ENCODE measurements around the gene ATOX1. TPM values are rescaled to one million over a fixed set of nuclear protein-coding genes. Genes with fewer than 3 reads are reported as not detected.

ATOX1 gene
- total and polyA plus RNA-seq, 10 of the 15 experiments (the other 5 are each of a cell fraction or from before 2014, with no cell fraction given), result 130 to 642 (median 245) TPM

DNA sequence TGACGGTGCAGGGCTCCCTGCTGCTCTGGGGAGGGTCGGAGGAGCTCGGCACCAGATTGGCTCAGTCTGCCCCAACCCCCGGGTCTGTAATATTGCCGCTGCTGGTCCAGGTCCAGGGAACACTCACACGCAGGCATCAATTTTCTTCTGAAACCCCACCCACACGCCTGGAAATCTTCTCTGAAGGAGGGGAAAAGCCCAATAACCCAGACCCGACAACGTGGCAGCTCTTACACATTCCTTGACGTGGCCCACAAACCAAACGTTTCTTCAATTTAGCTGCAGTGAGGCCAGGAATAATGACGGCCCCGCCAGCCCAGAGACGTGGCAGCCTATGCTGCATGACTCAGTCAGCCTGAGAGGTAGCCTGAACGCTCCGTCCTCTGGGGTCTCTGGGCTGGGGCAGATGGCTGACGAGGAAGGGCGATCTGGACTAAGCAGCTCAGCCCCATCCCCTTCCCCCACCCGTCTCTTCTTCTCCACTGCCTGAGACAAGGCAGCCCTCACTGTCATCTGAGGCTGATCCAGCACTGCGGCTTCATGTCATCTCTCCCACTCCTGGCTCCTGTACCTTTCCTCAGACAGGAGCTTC lies 61.9 kb downstream of the ATOX1 start (continued):
- TF ChIP-seq NFIC (IDR thresholded peaks at IDR 0.05; ENCODE audit: low read depth, low read length) (no peak), BACH1 (IDR thresholded peaks at IDR 0.05; ENCODE audit: borderline replicate concordance) (no peak)

- ChIA-PET SMC1A (ENCODE audit: uncharacterized antibody, unreplicated experiment) (interaction anchor here (1.1 to 1.7 kb wide), 3 partner anchors 8 to 24 kb away, joined by 3 to 9 read pairs (median 3); no protein-coding TSS in a partner anchor), CTCF (interaction anchor here (1.2 to 1.4 kb wide), 3 partner anchors 25 to 34 kb away, joined by 3 to 4 read pairs (median 4); no protein-coding TSS in a partner anchor), RAD21 (ENCODE audit: unreplicated experiment) (no interaction called here), POLR2A (interaction anchor here (0.5 to 0.9 kb wide), 2 partner anchors 15 to 21 kb away, joined by 3 to 5 read pairs; no protein-coding TSS in a partner anchor)
- Histone ChIP-seq H3K79me2 (ENCODE audit: control insufficient read depth, insufficient read depth, low read length) (no peaks in the 10 kb centered on the region), H4K20me1 (ENCODE audit: control insufficient read depth, insufficient read depth) (no peaks in the 10 kb centered on the region), H3K4me1 (ENCODE audit: control insufficient read depth, insufficient read depth, low read length) (peaks cover 6% of the 10 kb centered on the region), H3K9me3 (replicated peaks; ENCODE audit: control insufficient read depth, insufficient read depth, low read length) (no peaks in the 10 kb centered on the region), H3K27ac (ENCODE audit: control insufficient read depth, insufficient read depth) (no peak overlapping the region), H3K9ac (ENCODE audit: control insufficient read depth, insufficient read depth, low read length) (no peak overlapping the region), H2AFZ (ENCODE audit: control insufficient read depth, low read depth, low read length) (no peak overlapping the region), H3K36me3 (ENCODE audit: control insufficient read depth in 2 of 2, insufficient read depth in 2 of 2, low read length in 1 of 2) (no peaks in the 10 kb centered on the region), H3K4me3 (no peak overlapping the region), H3K27me3 (replicated peaks in 1 of 2; ENCODE audit: control insufficient read depth in 2 of 2, insufficient read depth in 2 of 2, low read length in 1 of 2) (no peaks in the 10 kb centered on the region), H3K4me2 (ENCODE audit: control insufficient read depth, insufficient read depth) (no peak overlapping the region)
- FAIRE-seq, result peak; percentile 13
- intact Hi-C loops (cut with micrococcal nuclease; ENCODE audit: unreplicated experiment), result no loop called here
- no peak for ATAC-seq
- WGBS (ENCODE audit: insufficient coverage, insufficient replicate concordance, low lambda C conversion rate, missing lambda C conversion rate), result 100% methylated on average over 1 of the region's 1 CpG
- in situ Hi-C loops (cut with MboI), result no loop called here
- DNase-seq (ENCODE audit: low read depth, low spot score), result no peak
- BruUV-seq (replicated peaks), result no TSS peak
- no peak for TF ChIP-seq SRF (IDR thresholded peaks at IDR 0.05; ENCODE audit: low read depth in 2 of 2, low read length in 2 of 2)
- no peak for TF ChIP-seq SMARCA5 (IDR thresholded peaks at IDR 0.05)
- TF ChIP-seq NR2F1 (conservative IDR thresholded peaks at IDR 0.05), result no peak
- no peak for TF ChIP-seq BRCA1 (IDR thresholded peaks at IDR 0.05; ENCODE audit: low read depth, low read length)
- no peak for TF ChIP-seq BCL3 (IDR thresholded peaks at IDR 0.05; ENCODE audit: borderline replicate concordance, insufficient read depth, low read depth, low read length, poor library complexity, severe bottlenecking)
- TF ChIP-seq, protein P1, sequence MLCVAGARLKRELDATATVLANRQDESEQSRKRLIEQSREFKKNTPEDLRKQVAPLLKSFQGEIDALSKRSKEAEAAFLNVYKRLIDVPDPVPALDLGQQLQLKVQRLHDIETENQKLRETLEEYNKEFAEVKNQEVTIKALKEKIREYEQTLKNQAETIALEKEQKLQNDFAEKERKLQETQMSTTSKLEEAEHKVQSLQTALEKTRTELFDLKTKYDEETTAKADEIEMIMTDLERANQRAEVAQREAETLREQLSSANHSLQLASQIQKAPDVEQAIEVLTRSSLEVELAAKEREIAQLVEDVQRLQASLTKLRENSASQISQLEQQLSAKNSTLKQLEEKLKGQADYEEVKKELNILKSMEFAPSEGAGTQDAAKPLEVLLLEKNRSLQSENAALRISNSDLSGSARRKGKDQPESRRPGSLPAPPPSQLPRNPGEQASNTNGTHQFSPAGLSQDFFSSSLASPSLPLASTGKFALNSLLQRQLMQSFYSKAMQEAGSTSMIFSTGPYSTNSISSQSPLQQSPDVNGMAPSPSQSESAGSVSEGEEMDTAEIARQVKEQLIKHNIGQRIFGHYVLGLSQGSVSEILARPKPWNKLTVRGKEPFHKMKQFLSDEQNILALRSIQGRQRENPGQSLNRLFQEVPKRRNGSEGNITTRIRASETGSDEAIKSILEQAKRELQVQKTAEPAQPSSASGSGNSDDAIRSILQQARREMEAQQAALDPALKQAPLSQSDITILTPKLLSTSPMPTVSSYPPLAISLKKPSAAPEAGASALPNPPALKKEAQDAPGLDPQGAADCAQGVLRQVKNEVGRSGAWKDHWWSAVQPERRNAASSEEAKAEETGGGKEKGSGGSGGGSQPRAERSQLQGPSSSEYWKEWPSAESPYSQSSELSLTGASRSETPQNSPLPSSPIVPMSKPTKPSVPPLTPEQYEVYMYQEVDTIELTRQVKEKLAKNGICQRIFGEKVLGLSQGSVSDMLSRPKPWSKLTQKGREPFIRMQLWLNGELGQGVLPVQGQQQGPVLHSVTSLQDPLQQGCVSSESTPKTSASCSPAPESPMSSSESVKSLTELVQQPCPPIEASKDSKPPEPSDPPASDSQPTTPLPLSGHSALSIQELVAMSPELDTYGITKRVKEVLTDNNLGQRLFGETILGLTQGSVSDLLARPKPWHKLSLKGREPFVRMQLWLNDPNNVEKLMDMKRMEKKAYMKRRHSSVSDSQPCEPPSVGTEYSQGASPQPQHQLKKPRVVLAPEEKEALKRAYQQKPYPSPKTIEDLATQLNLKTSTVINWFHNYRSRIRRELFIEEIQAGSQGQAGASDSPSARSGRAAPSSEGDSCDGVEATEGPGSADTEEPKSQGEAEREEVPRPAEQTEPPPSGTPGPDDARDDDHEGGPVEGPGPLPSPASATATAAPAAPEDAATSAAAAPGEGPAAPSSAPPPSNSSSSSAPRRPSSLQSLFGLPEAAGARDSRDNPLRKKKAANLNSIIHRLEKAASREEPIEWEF (IDR thresholded peaks at IDR 0.05; ENCODE audit: insufficient replicate concordance, low read depth, low read length), result no peak
- TF ChIP-seq FOXM1 (IDR thresholded peaks at IDR 0.05; ENCODE audit: low read depth, low read length), result no peak
- TF ChIP-seq E2F8 (IDR thresholded peaks at IDR 0.05; ENCODE audit: low read depth, partially characterized antibody), result no peak
- TF ChIP-seq TCF12 (IDR thresholded peaks at IDR 0.05; ENCODE audit: low read depth, low read length), result no peak
- no peak for TF ChIP-seq JUNB (IDR thresholded peaks at IDR 0.05)
- TF ChIP-seq PAX8 (IDR thresholded peaks at IDR 0.05), result no peak
- no peak for TF ChIP-seq CBX3 (IDR thresholded peaks at IDR 0.05; ENCODE audit: borderline replicate concordance, low read depth)
Observed at GRCh38 chr5:151695464-151695863, 63.0 kb downstream of the ATOX1 start.
